HL-60 (cell line): ENCODE data around the gene PIMREG.

Source experiments
- DNase-seq, 2 experiments: peaks; one replicate each; pipeline ENCODE4 v3.0.0-alpha.2; 2010 to 2020; ENCODE audit warnings: low read depth in 1 of 2, low spot score in 1 of 2
- H3K27ac ChIP-seq: fragments of 250-450 bp; sonication (Bioruptor Pico); replicated peaks from 2 replicates; pipeline ENCODE4 v1.5.1; 2020; ENCODE audit warnings: mild to moderate bottlenecking, moderate library complexity
- H3K27me3 ChIP-seq: fragments of 250-450 bp; sonication (Bioruptor Pico); 2 replicates; pipeline ENCODE4 v1.5.1; 2021; ENCODE audit warnings: mild to moderate bottlenecking, moderate library complexity; ENCODE audit not compliant: insufficient read depth, poor library complexity, severe bottlenecking
- H3K4me3 ChIP-seq: replicated peaks from 2 replicates; pipeline ENCODE4 v1.5.1; 2011; ENCODE audit warnings: mild to moderate bottlenecking, control low read depth, low read length; ENCODE audit not compliant: insufficient read depth
- GABPA ChIP-seq: IDR thresholded peaks from 2 replicates; pipeline ENCODE4 v1.6.1; 2012; ENCODE audit warnings: low read depth
- POLR2AphosphoS5 ChIP-seq: IDR thresholded peaks from 2 replicates; pipeline ENCODE4 v1.6.1; 2012; ENCODE audit warnings: low read depth
- SPI1 ChIP-seq: IDR thresholded peaks from 2 replicates; pipeline ENCODE4 v1.6.1; 2012; ENCODE audit warnings: low read depth, mild to moderate bottlenecking, borderline replicate concordance
- TF ChIP-seq, protein P1 (sequence below): IDR thresholded peaks from one replicate; pipeline ENCODE4 v1.5.1; 2011; ENCODE audit warnings: low read length, control low read depth, inconsistent platforms; ENCODE audit not compliant: insufficient read depth
- TF ChIP-seq, protein P2 (sequence below): IDR thresholded peaks from 2 replicates; pipeline ENCODE4 v1.6.1; 2012; ENCODE audit warnings: low read depth; ENCODE audit not compliant: insufficient replicate concordance

Gene PIMREG

DNA sequence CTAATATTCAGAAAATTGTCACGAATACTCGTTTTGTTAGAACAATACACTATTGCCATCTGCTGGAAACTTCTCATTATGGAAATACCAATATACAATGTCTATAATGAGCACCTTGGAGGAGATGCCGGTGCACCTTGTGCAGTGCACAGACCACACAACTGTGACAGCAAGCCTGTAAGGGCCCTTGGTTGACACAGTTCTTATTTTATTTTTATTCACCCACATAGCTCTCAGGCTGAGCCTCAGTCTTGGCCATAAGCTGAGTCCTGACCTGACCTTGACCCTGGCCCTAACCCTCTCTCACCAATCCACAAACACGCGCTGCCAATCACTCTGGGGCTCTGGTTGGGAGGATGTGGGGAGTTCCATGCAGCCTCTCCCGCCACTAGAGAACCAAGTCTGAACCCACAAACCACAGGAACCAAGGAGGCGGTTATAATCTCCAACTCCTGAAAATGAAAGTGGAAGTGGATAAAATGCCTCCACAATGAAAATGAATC lies 16.9 kb upstream of the PIMREG start:
- no peaks in the 10 kb centered on the region for H3K27me3 ChIP-seq
- no peak overlapping the region for H3K4me3 ChIP-seq
- no peak overlapping the region for H3K27ac ChIP-seq
- TF ChIP-seq SPI1 (0 out of 2 replicates have a peak, but pooled peaks have one; percentile 12), POLR2AphosphoS5 (peak; percentile 38; the same call in 1 of the 2 replicates), GABPA (no peak)
- TF ChIP-seq, protein P1, sequence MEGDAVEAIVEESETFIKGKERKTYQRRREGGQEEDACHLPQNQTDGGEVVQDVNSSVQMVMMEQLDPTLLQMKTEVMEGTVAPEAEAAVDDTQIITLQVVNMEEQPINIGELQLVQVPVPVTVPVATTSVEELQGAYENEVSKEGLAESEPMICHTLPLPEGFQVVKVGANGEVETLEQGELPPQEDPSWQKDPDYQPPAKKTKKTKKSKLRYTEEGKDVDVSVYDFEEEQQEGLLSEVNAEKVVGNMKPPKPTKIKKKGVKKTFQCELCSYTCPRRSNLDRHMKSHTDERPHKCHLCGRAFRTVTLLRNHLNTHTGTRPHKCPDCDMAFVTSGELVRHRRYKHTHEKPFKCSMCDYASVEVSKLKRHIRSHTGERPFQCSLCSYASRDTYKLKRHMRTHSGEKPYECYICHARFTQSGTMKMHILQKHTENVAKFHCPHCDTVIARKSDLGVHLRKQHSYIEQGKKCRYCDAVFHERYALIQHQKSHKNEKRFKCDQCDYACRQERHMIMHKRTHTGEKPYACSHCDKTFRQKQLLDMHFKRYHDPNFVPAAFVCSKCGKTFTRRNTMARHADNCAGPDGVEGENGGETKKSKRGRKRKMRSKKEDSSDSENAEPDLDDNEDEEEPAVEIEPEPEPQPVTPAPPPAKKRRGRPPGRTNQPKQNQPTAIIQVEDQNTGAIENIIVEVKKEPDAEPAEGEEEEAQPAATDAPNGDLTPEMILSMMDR: no peak
- DNase-seq: peak; percentile 23 to 44

DNA sequence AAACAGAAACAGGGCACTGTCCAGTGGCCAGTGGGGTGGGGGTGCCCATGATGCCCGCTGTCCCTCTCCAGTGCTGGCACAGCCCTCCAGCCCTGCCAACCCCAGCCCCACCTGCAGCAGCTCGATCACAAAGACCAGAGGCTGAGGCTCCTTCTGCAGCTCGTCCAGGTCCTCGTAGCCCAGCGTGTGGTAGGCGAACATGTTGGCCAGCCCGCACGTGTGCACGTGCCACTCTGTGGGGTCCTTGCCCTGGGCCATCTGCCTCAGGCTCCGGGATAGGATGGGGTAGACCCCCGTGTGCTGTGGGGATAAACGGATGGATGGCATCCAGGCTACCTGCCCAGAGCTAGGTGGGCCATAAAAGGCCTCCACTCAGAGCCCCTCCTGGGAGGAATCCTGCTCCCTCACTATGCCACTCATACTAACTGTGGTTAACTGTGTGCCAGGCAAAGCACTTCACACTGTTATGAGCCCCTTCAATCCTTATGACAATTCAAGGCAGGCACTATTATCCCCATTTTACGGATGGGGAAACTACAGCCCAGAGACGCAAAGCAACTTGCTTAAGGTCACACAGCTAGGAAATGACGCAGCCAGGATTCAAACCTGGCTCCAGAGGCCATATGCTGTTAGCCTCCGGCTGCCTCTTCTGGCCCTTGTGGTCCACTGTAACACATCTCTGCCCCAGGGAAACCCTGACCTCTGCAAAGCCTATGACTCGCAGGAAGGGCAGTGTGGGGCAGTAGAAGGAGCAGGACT lies 15.9 kb upstream of the PIMREG start:
- no peaks in the 10 kb centered on the region for H3K27me3 ChIP-seq
- no peak for TF ChIP-seq POLR2AphosphoS5
- TF ChIP-seq, protein P2, sequence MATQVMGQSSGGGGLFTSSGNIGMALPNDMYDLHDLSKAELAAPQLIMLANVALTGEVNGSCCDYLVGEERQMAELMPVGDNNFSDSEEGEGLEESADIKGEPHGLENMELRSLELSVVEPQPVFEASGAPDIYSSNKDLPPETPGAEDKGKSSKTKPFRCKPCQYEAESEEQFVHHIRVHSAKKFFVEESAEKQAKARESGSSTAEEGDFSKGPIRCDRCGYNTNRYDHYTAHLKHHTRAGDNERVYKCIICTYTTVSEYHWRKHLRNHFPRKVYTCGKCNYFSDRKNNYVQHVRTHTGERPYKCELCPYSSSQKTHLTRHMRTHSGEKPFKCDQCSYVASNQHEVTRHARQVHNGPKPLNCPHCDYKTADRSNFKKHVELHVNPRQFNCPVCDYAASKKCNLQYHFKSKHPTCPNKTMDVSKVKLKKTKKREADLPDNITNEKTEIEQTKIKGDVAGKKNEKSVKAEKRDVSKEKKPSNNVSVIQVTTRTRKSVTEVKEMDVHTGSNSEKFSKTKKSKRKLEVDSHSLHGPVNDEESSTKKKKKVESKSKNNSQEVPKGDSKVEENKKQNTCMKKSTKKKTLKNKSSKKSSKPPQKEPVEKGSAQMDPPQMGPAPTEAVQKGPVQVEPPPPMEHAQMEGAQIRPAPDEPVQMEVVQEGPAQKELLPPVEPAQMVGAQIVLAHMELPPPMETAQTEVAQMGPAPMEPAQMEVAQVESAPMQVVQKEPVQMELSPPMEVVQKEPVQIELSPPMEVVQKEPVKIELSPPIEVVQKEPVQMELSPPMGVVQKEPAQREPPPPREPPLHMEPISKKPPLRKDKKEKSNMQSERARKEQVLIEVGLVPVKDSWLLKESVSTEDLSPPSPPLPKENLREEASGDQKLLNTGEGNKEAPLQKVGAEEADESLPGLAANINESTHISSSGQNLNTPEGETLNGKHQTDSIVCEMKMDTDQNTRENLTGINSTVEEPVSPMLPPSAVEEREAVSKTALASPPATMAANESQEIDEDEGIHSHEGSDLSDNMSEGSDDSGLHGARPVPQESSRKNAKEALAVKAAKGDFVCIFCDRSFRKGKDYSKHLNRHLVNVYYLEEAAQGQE: no peak
- TF ChIP-seq, protein P1: no peak
- no peak for TF ChIP-seq SPI1

DNA sequence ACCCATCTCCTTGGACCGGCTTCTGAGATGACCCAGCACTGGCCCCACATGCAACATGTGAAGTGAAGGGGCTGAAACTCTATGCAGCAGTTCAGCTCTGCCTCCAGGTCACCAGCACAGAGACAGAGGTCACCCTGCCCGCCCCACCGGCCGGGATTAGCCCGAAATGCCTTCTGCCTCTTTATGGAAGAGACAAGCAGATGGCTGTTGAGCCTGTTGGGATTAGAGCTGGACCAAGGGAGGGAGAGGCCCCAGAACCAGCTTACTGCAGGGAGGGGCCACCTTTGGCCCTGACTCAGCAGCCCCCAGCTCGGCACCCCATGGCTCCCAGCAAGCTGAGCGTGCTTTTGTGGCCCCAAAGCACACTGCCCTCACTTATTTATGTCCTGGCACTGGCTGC lies 15.0 kb upstream of the PIMREG start:
- no peak for DNase-seq
- Histone ChIP-seq H3K27me3 (no peaks in the 10 kb centered on the region), H3K27ac (no peak overlapping the region), H3K4me3 (no peak overlapping the region)
- TF ChIP-seq POLR2AphosphoS5: no peak
- no peak for TF ChIP-seq GABPA
- TF ChIP-seq, protein P1: no peak
- TF ChIP-seq, protein P2: no peak
- no peak for TF ChIP-seq SPI1

More for the DNA sequence above, 15.9 kb upstream of the PIMREG start:
- no peak overlapping the region for H3K4me3 ChIP-seq
- no peak for DNase-seq
- no peak overlapping the region for H3K27ac ChIP-seq

DNA sequence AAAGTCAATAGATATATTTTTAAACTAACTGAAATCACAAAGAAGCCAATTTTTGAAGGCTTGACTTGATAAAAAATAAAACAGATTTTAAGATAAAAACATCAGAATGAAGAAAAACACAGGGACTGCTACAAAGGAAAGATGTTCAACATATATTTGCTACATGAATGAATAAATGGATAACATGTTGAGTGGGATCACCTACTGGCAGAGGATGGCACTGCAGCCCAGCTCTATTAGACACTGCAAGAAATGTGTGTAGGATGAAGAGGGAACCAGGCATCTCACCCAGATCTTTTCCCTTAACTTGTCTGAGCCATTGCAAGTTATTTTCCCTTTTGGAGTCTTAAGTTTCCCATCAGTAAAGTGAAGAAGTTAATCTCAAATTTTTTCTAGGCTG lies 13.5 kb upstream of the PIMREG start:
- no peak for TF ChIP-seq SPI1
- TF ChIP-seq, protein P1: no peak
- TF ChIP-seq POLR2AphosphoS5: no peak
- TF ChIP-seq GABPA: no peak
- TF ChIP-seq, protein P2: no peak

More for the DNA sequence above, 13.5 kb upstream of the PIMREG start:
- no peak for DNase-seq
- Histone ChIP-seq H3K4me3 (no peak overlapping the region), H3K27ac (no peak overlapping the region), H3K27me3 (no peaks in the 10 kb centered on the region)
